Bone marrow (tissue), 2 donors: ENCODE data around the gene HAND2.
A peak's percentile ranks its signal among the peaks of the same experiment; 100 is the strongest.

ENCODE experiments used
- DNase-seq, 2 donors: peaks; one replicate each; lab custom pipeline; 2025; lab: John Stamatoyannopoulos, UW

The HAND2 gene

GRCh38 chr4:173503330-173504180, 26.5 kb downstream of the HAND2 start:
- no peak for DNase-seq

DNA sequence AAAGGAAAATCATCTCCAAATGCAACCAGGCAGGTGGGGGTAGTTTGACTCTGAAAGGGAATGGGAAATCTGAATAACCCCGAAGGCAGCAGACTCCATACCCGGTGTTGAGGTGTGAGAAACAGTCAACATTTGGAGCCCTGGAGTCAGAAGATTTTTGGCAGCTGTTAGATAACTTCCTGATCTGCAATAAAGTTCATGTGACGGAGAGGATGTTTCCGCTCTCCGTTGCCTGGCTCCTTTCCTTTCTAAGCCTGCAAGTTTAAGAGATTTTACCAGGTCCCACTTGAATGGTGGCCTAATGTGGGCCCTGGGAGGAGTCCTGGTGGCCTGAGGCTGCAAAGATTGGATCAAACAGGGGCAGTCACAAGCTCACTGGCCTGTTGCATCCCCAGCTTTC, 27.7 kb downstream of the HAND2 start:
- DNase-seq, result no peak

DNA sequence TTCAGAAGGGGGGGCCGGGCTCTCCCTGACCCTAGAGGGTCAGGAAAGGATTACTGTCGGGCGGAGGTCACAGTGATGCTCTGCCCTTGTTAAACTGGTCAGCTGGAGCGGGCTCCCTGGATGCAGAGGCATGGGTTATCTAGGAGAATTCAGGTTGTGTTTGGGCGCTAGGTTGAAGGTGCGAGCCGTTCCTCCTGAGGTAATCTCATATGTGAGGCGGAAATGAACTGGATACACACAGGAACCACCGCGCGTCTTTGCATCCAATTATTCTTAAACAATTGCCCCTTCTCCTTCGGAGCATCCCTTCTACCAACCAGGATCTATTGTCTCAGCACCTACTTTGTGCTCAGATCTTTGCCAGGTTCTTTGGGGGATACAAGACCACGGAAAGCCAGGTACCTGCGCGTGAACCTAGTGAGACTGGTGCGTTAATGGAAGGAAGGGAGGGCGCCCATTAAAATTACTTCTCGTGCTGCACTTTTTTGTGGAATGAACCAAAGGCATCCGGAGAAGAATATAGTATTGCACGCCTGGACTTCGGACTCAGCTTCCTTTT, 28.4 kb downstream of the HAND2 start:
- no peak for DNase-seq

- DNase-seq, result no peak
Measured at GRCh38 chr4:173500841-173501591, 29.0 kb downstream of the HAND2 start.

GRCh38 chr4:173499658-173500535, 30.1 kb downstream of the HAND2 start:
- no peak for DNase-seq

- DNase-seq, result no peak
Measured at GRCh38 chr4:173498771-173499170, 31.3 kb downstream of the HAND2 start.

DNA sequence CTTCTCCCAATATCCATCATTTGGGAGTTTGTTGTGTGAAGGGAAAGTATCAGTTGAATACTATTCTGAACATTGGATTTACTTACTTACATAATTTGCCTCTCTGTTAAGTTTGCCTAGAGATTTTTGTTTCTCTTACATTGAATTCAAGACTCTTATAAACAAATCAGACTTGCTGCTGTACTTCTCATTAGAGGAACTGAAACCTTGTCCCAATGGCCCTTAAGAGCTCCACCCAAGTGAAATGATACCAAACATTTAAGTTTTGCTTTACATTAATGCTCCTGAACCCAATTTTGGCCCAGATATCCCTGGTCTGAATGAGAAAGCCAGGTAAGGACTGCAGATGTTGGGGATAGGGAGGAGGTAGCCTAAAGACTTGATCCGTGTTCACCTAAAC, 32.0 kb downstream of the HAND2 start:
- no peak for DNase-seq

DNA sequence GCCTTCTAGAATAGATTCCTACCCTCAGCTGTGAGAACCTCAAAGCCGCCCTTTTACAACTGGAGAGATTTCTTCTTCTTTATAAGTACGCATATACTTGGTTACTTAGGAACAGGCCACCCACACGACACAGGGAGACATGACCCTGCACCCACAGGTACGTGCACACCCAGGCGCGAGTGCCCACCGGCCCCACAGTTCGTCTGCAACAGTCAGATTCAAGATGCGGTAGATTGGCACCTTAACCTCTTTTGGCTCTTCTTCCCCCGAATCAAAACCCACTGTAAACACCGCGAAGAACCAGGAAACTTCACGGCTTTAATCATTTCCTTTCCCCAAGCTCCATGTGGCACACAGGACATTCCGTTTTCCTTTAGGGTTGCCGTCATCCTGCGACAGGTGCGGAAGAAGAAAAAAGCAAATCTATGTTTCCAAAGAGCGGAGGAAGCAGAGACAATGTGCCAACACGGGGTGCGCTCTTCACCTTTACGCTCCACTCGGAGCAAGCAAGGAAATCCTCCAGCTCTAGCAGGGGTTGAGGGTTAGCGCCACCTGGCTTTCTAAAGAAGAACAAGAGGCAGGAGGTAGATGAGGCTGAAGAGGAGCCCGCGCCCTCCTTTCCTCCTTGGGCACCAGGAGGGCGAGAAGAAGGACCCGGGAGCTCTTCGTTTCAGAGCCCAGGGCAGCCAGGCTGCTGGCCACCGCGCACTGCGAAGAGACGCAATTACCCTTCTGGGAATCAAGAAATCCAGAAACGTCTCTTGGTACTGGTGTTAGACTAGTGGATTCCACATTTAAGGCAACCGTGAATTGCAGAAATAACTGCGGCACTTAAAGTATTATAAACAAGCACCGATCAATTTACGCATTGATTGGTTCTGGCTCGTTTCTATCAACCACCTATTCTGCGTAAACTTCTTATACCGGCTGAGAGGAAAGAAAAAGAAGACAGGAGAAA, 35.7 kb downstream of the HAND2 start:
- DNase-seq, result peak in 1 of 2 donors; percentile 43

- DNase-seq, result no peak
Measured at GRCh38 chr4:173493041-173493440, 37.0 kb downstream of the HAND2 start.

GRCh38 chr4:173492315-173492714, 37.7 kb downstream of the HAND2 start:
- no peak for DNase-seq

DNA sequence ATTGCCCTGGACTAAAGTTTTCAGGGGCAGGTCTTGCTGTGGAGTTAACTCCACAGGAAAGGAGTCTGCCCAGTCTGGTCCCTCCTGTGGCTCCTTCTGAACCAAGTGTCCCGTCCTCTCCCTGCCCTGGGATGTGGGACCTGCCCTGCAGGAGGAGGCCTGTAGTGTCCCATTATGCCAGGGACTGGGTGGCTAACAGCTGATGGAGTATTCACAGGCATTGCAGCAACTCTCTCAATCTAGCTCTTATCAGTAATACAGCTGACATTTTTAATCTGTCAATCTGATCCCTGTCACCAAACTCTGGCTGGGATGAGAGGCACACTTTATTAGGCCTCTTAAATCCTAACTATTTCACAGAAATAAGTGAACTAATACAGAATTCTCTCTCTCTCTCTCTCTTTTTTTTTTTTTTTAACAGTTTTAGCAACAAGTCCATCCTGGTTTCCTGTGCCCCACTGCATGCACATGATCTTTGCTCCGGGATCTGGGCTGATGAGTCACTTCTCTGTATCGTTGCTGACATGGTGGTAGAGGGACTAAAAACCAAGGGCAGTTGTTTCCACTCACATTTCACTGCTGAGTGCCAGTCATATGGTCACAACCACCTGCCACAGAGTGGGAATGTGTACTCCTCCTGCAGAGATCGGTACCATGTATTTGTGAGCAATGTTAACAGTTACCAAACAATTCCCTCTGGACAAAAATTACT, 39.1 kb downstream of the HAND2 start:
- DNase-seq, result peak in 1 of 2 donors; percentile 82

DNA sequence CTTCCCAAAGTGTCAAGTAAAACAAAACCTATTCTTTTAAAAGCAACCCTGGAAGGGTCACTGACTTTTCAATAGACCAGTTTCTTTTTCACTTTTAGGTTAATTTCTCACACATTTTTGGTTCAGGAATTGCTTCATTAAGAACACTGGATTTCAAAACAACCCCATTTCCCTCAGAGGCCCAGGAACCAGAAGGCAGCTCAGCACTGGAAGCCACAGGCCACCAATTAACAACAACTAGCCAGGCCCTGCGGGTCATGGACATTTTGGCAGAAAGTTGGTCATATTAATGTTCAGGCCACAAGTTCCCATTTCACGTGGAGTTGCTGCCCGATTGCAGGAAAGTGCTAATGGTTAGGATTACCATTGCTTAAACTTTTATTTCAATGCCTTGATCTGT, 39.8 kb downstream of the HAND2 start:
- DNase-seq, result no peak

DNA sequence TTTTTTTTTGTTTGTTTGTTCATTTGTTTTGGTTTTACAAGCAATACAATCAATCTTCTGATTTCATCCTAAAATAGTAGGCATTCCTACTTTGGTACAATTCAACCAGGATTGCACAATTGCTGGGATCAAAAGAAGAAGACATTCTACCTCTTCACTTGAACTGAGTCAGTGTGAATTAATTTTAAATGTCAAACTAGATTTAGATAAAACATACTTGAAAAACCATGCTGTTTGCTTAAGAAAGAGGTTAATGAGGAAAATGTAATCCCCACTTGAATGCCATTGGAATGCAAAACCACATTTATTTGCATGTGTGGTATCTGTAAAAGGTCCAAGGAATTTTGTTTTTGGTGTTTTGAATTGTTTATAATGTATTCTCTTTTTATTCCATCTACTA, 40.5 kb downstream of the HAND2 start:
- DNase-seq, result no peak

DNA sequence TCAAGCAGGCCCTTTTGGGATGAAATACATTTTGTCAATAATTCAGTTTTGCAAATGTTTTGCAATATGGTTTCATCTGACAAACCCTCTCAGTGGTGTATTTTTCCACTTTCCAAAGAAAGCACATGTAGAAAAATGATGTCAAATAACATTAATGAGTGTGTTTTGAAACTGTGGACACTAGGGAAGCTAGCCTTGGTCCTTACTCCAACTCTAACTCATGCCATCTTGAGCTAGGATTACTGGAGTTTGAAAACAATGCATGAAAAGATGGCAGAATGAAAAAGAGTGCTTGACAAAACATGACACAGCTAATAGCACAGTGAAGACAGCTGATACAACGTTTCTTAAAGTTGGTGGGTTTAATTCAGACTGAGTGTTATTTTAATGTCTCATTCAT, 41.4 kb downstream of the HAND2 start:
- DNase-seq, result no peak

DNA sequence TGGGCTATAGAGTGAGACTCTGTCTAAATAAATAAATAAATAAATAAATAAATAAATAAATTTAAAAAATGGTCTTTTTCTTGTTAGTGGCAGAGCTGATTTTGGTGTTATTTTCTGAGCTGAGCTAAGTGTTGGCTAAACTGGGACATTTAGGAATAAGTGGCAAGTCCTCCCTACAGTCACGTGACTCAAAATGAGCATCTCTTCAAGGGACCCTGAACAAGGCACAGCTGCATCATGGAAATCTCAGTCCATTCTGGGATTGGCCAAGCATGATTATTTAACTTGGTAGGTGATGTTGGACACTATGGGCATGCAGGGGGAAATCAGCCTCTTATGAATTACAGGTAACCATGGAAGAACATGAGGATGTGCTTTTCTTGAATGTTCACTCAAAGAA, 42.0 kb downstream of the HAND2 start:
- no peak for DNase-seq

- no peak for DNase-seq
Measured at GRCh38 chr4:173486714-173487392, 43.2 kb downstream of the HAND2 start.

GRCh38 chr4:173485164-173485563, 44.9 kb downstream of the HAND2 start:
- DNase-seq, result no peak

GRCh38 chr4:173482330-173482931, 47.6 kb downstream of the HAND2 start:
- DNase-seq, result no peak

DNA sequence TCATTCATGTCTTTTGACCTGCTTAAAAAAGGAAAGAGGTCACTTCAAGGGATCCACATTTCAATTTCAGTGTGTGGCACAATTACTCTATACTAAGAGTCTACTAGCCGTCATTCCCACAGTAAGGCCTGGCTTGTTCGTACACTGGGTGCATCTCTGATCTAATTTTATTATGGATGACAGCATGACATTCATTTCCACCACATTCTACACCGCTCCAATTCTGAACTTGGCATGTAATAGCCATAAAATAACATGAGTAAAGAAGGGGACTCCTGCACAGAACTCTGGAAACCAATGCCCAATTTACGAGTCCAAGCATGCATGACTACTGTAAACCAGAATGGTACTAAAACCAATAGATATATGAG, 51.1 kb downstream of the HAND2 start:
- no peak for DNase-seq
